Effector memory CD4-positive, alpha-beta T cell (primary cell): Measurements from ENCODE around the gene NCOA7.

Experiments used
- DNase-seq, 3 donors: peaks; one replicate each; pipeline ENCODE4 v3.0.0-alpha.2; 2020
- H3K27ac ChIP-seq: 2 replicates; pipeline ENCODE4 v1.7.0; 2013; ENCODE audit warnings: mild to moderate bottlenecking, low read length, moderate library complexity; ENCODE audit not compliant: insufficient read depth, poor library complexity, severe bottlenecking
- H3K27me3 ChIP-seq: replicated peaks from 2 replicates; pipeline ENCODE4 v1.7.0; 2013; ENCODE audit warnings: mild to moderate bottlenecking, low read length; ENCODE audit not compliant: insufficient read depth, control insufficient read depth, poor library complexity, severe bottlenecking
- H3K36me3 ChIP-seq: 2 replicates; pipeline ENCODE4 v1.7.0; 2013; ENCODE audit warnings: mild to moderate bottlenecking, low read length, moderate library complexity; ENCODE audit not compliant: control insufficient read depth, insufficient read depth
- H3K4me1 ChIP-seq: 2 replicates; pipeline ENCODE4 v1.7.0; 2013; ENCODE audit warnings: low read length, mild to moderate bottlenecking; ENCODE audit not compliant: control insufficient read depth, insufficient read depth, poor library complexity, severe bottlenecking
- H3K4me3 ChIP-seq: 2 replicates; pipeline ENCODE4 v1.7.0; 2013; ENCODE audit warnings: low read length, low read depth, mild to moderate bottlenecking; ENCODE audit not compliant: insufficient read depth, poor library complexity, severe bottlenecking
- H3K9me3 ChIP-seq: 2 replicates; pipeline ENCODE4 v1.7.0; 2013; ENCODE audit warnings: mild to moderate bottlenecking, low read length, moderate library complexity; ENCODE audit not compliant: control insufficient read depth

The NCOA7 gene

DNA sequence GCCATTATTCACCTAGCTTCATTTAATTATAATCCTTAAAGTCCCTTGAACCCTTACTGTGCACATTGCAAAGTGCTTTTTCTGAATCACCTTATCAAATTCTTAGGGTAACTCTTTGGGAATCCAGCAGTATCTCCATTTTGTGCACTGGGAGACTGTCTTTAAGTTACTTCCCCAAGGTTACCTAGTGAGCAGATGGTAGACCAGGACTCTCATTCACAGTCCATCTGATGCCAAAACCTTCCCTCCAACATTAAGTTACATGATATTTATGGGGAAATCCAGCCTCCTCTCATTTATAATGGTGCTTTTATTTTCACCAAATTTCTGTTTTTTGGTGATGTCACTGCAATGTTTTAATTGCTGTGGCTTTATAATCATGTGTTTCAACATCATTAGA, 75.7 kb downstream of the NCOA7 start:
- Histone ChIP-seq H3K27ac (no peak overlapping the region), H3K9me3 (no peaks in the 10 kb centered on the region), H3K27me3 (no peaks in the 10 kb centered on the region), H3K36me3 (peaks cover 3% of the 10 kb centered on the region), H3K4me3 (no peak overlapping the region), H3K4me1 (no peaks in the 10 kb centered on the region)
- no peak for DNase-seq

DNA sequence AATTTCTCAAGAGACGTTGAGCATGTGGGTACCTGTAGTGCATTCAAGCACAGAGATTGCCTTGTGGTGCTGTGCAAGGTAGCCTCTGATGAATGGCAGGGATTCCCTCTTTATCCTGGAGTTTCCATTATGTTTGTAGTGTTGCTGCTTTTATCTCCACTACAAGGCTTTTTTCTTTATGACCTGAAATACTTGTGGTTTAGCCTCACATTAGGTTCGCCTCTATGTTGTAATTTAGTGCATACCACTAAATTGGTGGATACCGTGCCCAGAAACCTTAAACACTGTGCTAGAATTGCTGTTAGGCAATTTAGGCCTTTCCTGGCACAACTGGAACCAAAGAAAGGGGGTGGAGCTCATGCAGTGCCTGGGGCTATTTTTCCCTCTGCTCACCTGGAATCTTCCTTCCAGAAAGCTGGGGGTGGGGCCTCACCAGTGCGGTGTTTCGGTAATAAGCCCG, 76.8 kb downstream of the NCOA7 start:
- Histone ChIP-seq H3K9me3 (no peaks in the 10 kb centered on the region), H3K4me3 (no peak overlapping the region), H3K36me3 (peaks cover 3% of the 10 kb centered on the region), H3K27me3 (no peaks in the 10 kb centered on the region), H3K27ac (no peak overlapping the region), H3K4me1 (no peaks in the 10 kb centered on the region)
- no peak for DNase-seq

DNA sequence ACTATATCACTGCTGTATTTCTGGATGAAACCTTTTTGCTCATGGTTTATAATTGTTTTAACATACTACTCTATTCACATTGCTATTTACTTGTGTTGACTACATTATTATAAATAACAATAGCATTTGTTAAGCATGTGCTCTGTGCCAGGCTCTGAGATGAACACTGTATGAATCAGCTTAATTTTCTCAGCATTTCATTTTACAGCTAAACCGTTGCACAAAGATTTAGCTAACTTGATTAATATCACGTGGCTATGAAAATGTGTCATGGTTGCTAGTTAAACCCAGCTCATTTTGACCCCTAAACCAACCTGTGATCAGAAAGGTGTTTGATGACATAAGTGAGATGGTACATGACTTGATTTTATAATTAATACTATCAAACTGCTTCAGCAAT, 77.5 kb downstream of the NCOA7 start:
- DNase-seq = no peak
- H3K4me3 ChIP-seq = no peak overlapping the region
- H3K27me3 ChIP-seq = no peaks in the 10 kb centered on the region
- no peaks in the 10 kb centered on the region for H3K9me3 ChIP-seq
- H3K36me3 ChIP-seq = peaks cover 3% of the 10 kb centered on the region
- no peak overlapping the region for H3K27ac ChIP-seq
- H3K4me1 ChIP-seq = no peaks in the 10 kb centered on the region

DNA sequence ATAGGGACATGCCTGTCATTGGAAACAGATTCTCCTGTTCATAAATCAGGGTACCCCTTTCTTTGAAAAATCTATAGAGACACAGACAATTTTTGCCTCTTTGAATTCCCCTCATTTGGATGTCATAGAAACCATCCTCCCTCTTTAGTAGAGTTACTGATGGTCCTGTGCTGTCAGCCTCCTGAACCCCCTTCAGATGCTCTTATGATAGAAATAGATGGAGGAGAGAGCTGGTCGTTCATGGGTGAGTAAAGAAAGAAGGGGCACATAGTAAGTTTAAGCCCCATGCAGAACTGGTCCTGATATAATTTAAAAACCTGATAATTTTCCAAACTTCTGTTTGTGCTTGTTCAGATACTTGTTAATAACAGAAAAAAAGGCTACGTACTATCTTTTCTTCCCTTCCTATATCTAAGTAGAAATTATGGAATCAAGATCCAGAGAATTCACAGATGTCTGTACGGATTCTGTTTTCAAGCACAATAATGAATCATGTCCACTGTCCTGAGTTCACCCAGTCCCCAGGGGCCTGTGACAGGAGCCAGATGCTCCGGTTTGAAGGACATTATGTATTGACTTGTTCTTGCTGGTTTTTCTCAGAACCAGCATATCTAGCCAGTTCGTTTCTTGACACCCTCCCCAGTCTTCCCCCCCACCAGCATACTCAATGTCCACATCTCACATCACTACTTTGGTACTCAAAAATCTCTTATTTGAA, 78.1 kb downstream of the NCOA7 start:
- Histone ChIP-seq H3K4me1 (no peaks in the 10 kb centered on the region), H3K36me3 (peaks cover 3% of the 10 kb centered on the region), H3K4me3 (no peak overlapping the region), H3K27me3 (no peaks in the 10 kb centered on the region), H3K27ac (no peak overlapping the region), H3K9me3 (no peaks in the 10 kb centered on the region)
- DNase-seq = no peak

DNA sequence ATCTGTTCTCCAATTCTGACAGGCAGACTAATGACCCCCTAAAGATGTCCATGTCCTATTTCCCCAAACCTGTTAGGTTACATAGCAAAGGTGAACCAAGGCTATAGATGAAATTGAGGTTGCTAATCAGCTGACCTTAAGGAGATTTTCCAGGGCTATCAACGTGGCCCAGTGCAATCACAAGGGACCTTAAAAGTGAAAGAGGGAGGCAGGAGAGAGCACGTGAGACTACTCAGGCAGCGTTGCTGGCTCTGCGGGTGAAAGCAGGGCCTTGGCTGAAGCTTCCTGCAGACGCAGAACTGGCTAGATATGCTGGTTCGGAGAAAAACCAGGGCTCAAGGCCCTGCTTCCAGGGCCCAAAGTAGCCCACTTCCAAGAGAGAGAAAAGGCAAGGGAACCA, 78.7 kb downstream of the NCOA7 start:
- Histone ChIP-seq H3K9me3 (no peaks in the 10 kb centered on the region), H3K36me3 (peaks cover 3% of the 10 kb centered on the region), H3K27ac (no peak overlapping the region), H3K27me3 (no peaks in the 10 kb centered on the region), H3K4me3 (no peak overlapping the region), H3K4me1 (no peaks in the 10 kb centered on the region)
- no peak for DNase-seq

DNA sequence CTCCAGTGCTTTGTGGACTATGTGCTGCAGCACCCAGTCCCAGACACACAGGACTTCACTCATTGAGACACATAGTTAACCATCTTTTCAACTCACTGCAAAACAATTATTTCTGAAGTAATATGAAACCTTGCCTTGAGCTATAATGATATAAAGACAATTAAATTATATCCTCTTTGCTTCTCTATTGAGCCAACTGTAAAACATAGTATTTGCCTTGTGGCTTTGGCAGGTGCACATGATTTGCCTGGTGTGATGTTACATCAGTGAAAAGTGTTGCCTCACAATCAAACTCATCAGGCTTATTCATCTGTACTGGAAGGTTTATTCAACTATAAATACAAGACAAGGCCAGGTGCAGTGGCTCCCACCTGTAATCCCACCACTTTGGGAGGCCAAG, 80.6 kb downstream of the NCOA7 start:
- Histone ChIP-seq H3K27ac (no peak overlapping the region), H3K4me1 (no peaks in the 10 kb centered on the region)

DNA sequence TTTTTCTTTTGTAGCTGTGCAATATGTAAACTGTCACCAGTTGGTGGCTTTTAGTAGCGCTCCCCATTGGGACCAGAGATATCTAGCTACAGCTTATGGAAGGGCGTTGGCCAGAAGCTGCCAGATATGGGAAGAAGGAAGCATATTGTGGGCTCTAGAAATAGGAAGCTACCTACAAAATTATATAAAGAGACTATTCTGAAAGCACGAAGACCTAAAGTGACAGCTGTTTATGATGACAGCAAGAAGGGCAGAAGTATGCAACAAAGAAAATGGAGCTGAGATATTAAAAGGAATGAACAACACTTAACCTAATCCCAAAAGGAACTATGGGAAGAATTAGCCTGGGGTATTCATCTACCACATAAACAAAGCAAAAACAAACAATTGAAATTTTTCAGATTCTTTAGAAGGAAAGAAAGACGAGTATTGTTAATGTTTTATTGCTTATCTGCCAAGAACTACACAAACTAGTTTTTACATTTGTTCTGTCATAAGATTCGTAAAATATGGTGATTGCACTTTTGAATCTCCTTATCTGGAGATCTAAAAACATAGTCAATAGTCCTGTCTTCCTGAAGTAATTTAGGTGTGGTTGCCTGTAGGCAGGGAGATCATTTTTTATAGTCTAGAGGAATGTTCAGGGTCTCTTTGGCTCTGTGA, 81.6 kb downstream of the NCOA7 start:
- no peaks in the 10 kb centered on the region for H3K27me3 ChIP-seq
- no peaks in the 10 kb centered on the region for H3K9me3 ChIP-seq
- H3K27ac ChIP-seq = no peak overlapping the region
- H3K4me1 ChIP-seq = no peaks in the 10 kb centered on the region
- H3K4me3 ChIP-seq = no peak overlapping the region
- peaks cover 9% of the 10 kb centered on the region for H3K36me3 ChIP-seq
- no peak for DNase-seq

More for the DNA sequence above, 80.6 kb downstream of the NCOA7 start:
- Histone ChIP-seq H3K27me3 (no peaks in the 10 kb centered on the region), H3K4me3 (no peak overlapping the region), H3K36me3 (peaks cover 9% of the 10 kb centered on the region), H3K9me3 (no peaks in the 10 kb centered on the region)
- no peak for DNase-seq

DNA sequence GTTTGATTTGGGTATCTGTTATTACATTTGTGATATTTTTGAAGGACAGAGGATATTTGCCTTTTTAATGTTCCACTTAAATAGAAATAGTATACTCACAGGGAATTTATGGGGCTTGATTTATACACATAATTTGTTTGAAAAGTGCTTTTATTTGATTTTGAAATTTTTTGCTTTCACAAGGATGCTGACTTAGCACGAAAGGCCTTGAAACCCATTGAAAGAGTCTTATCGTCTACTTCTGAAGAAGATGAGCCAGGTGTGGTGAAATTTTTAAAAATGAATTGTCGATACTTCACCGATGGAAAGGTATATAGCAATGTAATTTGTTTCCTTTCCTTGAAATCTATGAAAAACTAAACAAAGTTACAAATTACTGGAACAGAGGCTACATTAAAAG, 91.5 kb downstream of the NCOA7 start:
- Histone ChIP-seq H3K4me1 (no peaks in the 10 kb centered on the region), H3K27me3 (no peaks in the 10 kb centered on the region), H3K36me3 (peaks cover 49% of the 10 kb centered on the region), H3K4me3 (no peak overlapping the region), H3K9me3 (no peaks in the 10 kb centered on the region), H3K27ac (no peak overlapping the region)
- DNase-seq = no peak

DNA sequence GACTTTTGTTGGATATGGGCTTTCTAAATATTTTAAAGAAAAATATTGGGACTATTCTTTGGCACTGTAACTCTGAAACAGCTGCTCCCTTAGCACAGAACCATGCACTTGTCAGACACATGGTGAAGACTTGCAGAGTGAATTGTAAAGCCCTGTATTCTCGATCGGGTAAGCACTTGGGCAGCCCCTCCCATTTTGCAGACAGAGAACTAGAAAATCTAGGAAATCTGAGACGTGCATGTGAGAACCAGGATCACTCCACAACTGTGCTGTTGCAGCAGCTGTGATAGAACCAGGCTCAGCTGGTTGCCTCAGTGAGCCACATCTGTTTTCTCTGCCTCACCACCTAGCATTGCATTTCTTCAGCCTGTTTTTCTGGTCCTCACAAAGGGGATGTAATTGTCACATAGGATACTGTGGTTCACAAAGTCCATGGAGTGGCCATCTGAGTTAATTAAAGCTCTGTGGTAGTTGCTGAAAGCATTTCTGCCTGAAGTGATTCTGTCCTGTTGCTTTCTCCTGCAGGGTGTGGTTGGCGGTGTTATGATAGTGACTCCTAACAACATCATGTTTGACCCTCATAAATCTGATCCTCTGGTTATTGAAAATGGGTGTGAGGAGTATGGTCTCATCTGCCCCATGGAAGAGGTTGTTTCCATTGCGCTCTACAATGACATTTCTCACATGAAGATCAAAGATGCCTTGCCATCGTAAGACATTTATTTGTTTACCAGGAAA, 94.0 kb downstream of the NCOA7 start:
- no peak for DNase-seq
- Histone ChIP-seq H3K4me3 (no peak overlapping the region), H3K4me1 (no peaks in the 10 kb centered on the region), H3K9me3 (no peaks in the 10 kb centered on the region), H3K27me3 (no peaks in the 10 kb centered on the region), H3K36me3 (peaks cover 47% of the 10 kb centered on the region), H3K27ac (no peak overlapping the region)

DNA sequence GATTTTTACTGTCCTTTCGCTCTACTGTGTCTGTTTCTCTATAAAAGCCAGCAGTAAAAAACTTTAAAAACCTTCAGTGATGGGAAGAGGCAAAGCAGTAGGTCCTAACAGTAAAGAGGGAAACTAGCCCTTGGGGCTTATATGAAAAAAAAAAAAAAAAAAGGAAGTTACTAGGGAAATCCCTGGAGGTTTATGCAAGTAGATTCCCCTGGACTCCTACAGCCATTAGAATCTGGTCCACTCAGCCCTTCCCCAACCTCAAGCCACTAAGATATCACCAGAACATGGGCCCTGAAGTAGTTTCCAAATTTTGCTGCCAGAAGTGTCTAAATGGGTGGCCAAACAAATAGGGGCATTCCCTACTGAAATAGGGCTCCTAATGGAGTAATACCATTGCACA, 95.3 kb downstream of the NCOA7 start:
- Histone ChIP-seq H3K27ac (no peak overlapping the region), H3K36me3 (peaks cover 50% of the 10 kb centered on the region), H3K27me3 (no peaks in the 10 kb centered on the region), H3K4me3 (no peak overlapping the region), H3K4me1 (no peaks in the 10 kb centered on the region), H3K9me3 (no peaks in the 10 kb centered on the region)
- no peak for DNase-seq
